ENCODE results near the gene PRKN.

- no peak for TF ChIP-seq POLR2AphosphoS5 (IDR thresholded peaks at IDR 0.05; ENCODE audit: low read depth)
- no peak for TF ChIP-seq CTCF (conservative IDR thresholded peaks at IDR 0.05; ENCODE audit: low read depth in 2 of 2)
- no peak for TF ChIP-seq EZH2 (IDR thresholded peaks at IDR 0.05; ENCODE audit: low read depth, unreplicated experiment)
- TF ChIP-seq, protein P1, sequence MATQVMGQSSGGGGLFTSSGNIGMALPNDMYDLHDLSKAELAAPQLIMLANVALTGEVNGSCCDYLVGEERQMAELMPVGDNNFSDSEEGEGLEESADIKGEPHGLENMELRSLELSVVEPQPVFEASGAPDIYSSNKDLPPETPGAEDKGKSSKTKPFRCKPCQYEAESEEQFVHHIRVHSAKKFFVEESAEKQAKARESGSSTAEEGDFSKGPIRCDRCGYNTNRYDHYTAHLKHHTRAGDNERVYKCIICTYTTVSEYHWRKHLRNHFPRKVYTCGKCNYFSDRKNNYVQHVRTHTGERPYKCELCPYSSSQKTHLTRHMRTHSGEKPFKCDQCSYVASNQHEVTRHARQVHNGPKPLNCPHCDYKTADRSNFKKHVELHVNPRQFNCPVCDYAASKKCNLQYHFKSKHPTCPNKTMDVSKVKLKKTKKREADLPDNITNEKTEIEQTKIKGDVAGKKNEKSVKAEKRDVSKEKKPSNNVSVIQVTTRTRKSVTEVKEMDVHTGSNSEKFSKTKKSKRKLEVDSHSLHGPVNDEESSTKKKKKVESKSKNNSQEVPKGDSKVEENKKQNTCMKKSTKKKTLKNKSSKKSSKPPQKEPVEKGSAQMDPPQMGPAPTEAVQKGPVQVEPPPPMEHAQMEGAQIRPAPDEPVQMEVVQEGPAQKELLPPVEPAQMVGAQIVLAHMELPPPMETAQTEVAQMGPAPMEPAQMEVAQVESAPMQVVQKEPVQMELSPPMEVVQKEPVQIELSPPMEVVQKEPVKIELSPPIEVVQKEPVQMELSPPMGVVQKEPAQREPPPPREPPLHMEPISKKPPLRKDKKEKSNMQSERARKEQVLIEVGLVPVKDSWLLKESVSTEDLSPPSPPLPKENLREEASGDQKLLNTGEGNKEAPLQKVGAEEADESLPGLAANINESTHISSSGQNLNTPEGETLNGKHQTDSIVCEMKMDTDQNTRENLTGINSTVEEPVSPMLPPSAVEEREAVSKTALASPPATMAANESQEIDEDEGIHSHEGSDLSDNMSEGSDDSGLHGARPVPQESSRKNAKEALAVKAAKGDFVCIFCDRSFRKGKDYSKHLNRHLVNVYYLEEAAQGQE (IDR thresholded peaks at IDR 0.05; ENCODE audit: unreplicated experiment) = no peak
- TF ChIP-seq ZNF331 (CRISPR knock-in tag; IDR thresholded peaks at IDR 0.05; ENCODE audit: low read depth) = no peak
- TF ChIP-seq JUNB (IDR thresholded peaks at IDR 0.05; ENCODE audit: unreplicated experiment) = no peak
- no peak for TF ChIP-seq ZNF114 (CRISPR knock-in tag; IDR thresholded peaks at IDR 0.05)
- no peak for TF ChIP-seq EZH2phosphoT487 (IDR thresholded peaks at IDR 0.05; ENCODE audit: unreplicated experiment)
- no peak for TF ChIP-seq CREB1 (CRISPR knock-in tag; IDR thresholded peaks at IDR 0.05; ENCODE audit: low read depth)
- TF ChIP-seq NANOG (IDR thresholded peaks at IDR 0.05; ENCODE audit: borderline replicate concordance) = no peak
- TF ChIP-seq, protein P2, sequence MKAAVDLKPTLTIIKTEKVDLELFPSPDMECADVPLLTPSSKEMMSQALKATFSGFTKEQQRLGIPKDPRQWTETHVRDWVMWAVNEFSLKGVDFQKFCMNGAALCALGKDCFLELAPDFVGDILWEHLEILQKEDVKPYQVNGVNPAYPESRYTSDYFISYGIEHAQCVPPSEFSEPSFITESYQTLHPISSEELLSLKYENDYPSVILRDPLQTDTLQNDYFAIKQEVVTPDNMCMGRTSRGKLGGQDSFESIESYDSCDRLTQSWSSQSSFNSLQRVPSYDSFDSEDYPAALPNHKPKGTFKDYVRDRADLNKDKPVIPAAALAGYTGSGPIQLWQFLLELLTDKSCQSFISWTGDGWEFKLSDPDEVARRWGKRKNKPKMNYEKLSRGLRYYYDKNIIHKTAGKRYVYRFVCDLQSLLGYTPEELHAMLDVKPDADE (IDR thresholded peaks at IDR 0.05) = no peak
- TF ChIP-seq STAT1 (IDR thresholded peaks at IDR 0.05; ENCODE audit: unreplicated experiment) = no peak
These were observed 639.5 kb downstream of the PRKN start for GRCh38 chr6:162088091-162088490.

Data from GM23338 (cell line).